ENCODE results near the gene RPS2. TPM values are rescaled to one million over a fixed set of nuclear protein-coding genes. Genes with fewer than 3 reads are reported as not detected.
A peak's percentile ranks its signal among the peaks of the same experiment; 100 is the strongest.

RPS2 gene
- total RNA-seq, 1 donor from 2014 or later = 1,490 TPM

GRCh38 chr16:1917665-1918350 lies 46.8 kb downstream of the RPS2 start:
- DNase-seq (peak; percentile 57), ATAC-seq (no peak)
- Histone ChIP-seq H3K9me3 (no peaks in the 10 kb centered on the region), H3K27me3 (peaks cover 84% of the 10 kb centered on the region), H3K4me3 (no peak overlapping the region), H3K27ac (no peak overlapping the region), H3K4me1 (peaks cover 5% of the 10 kb centered on the region), H3K36me3 (no peaks in the 10 kb centered on the region)
- TF ChIP-seq, protein P1, sequence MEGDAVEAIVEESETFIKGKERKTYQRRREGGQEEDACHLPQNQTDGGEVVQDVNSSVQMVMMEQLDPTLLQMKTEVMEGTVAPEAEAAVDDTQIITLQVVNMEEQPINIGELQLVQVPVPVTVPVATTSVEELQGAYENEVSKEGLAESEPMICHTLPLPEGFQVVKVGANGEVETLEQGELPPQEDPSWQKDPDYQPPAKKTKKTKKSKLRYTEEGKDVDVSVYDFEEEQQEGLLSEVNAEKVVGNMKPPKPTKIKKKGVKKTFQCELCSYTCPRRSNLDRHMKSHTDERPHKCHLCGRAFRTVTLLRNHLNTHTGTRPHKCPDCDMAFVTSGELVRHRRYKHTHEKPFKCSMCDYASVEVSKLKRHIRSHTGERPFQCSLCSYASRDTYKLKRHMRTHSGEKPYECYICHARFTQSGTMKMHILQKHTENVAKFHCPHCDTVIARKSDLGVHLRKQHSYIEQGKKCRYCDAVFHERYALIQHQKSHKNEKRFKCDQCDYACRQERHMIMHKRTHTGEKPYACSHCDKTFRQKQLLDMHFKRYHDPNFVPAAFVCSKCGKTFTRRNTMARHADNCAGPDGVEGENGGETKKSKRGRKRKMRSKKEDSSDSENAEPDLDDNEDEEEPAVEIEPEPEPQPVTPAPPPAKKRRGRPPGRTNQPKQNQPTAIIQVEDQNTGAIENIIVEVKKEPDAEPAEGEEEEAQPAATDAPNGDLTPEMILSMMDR (IDR thresholded peaks at IDR 0.05) = no peak
- intact Hi-C loops (cut with DNase I) = no loop called here

DNA sequence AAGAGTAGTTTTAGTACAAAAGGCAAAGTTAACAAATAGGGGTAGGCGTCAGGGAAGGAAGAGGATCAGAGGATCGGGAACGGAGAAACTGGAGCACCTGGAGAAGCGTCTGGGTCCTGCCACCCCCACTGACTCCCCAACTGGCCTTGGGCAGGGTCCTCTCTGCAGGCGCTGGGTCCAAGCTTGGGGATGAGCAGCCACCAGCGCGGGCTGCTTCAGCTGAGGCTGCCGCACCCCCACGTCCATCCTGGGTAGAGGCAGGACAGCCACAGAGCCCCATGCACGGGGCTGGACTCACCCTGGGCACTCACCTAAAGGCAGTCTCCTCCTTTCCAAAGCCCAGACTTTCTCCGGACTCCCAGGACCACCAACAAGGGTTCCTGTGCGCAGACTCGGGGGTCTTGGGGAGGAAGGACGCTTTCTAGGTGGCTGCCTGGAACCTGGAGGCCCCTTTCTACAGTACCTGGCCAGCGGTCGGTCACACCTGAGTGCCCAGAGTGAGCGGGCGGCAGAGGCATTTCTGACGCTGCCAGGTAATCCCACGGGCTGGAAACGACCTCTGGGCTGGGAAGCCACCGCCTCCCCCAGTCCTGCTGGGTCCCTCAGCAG lies 47.5 kb downstream of the RPS2 start:
- no peak for DNase-seq
- intact Hi-C loops (cut with DNase I) = no loop called here

DNA sequence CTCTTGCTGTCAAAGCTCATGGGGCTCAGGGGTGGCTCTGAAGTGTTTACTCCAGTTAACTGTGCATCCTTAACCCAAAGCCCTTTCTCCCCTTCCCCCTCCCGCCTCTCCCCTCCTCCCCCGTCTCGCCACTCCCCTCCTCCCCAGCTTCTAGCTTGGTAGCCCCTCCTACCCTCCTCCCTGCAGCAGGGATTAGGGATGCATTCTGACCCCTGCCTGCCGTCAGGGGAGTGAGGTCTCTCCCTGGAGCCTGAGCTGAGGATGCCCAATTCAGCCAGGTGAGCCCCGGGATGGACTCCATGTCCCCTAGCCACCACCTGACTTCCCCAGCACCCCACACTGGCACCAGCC lies 48.0 kb downstream of the RPS2 start:
- Histone ChIP-seq H3K27me3 (peaks cover 72% of the 10 kb centered on the region), H3K27ac (no peak overlapping the region), H3K4me3 (no peak overlapping the region), H3K36me3 (no peaks in the 10 kb centered on the region), H3K9me3 (no peaks in the 10 kb centered on the region), H3K4me1 (peaks cover 5% of the 10 kb centered on the region)
- ATAC-seq (no peak), DNase-seq (no peak)
- intact Hi-C loops (cut with DNase I) = no loop called here
- TF ChIP-seq, protein P1 (IDR thresholded peaks at IDR 0.05) = no peak

More for the DNA sequence above, 47.5 kb downstream of the RPS2 start:
- H3K36me3 ChIP-seq = no peaks in the 10 kb centered on the region
- TF ChIP-seq, protein P1 (IDR thresholded peaks at IDR 0.05) = no peak
- peaks cover 78% of the 10 kb centered on the region for H3K27me3 ChIP-seq
- H3K27ac ChIP-seq = no peak overlapping the region
- H3K9me3 ChIP-seq = no peaks in the 10 kb centered on the region
- H3K4me1 ChIP-seq = peaks cover 5% of the 10 kb centered on the region
- no peak for ATAC-seq
- no peak overlapping the region for H3K4me3 ChIP-seq

GRCh38 chr16:1915732-1916639 lies 48.6 kb downstream of the RPS2 start:
- peaks cover 66% of the 10 kb centered on the region for H3K27me3 ChIP-seq
- ATAC-seq (no peak), DNase-seq (no peak)
- no peak overlapping the region for H3K4me3 ChIP-seq
- peaks cover 5% of the 10 kb centered on the region for H3K4me1 ChIP-seq
- no peaks in the 10 kb centered on the region for H3K9me3 ChIP-seq
- H3K27ac ChIP-seq = no peak overlapping the region
- intact Hi-C loops (cut with DNase I) = no loop called here
- H3K36me3 ChIP-seq = no peaks in the 10 kb centered on the region
- TF ChIP-seq, protein P1 (IDR thresholded peaks at IDR 0.05) = no peak

- no peak overlapping the region for H3K4me3 ChIP-seq
- TF ChIP-seq, protein P1 (IDR thresholded peaks at IDR 0.05) = no peak
- no peaks in the 10 kb centered on the region for H3K9me3 ChIP-seq
- DNase-seq (no peak), ATAC-seq (no peak)
- intact Hi-C loops (cut with DNase I) = no loop called here
- no peaks in the 10 kb centered on the region for H3K36me3 ChIP-seq
- H3K4me1 ChIP-seq = peaks cover 5% of the 10 kb centered on the region
- H3K27me3 ChIP-seq = peaks cover 59% of the 10 kb centered on the region
- no peak overlapping the region for H3K27ac ChIP-seq
Observed at GRCh38 chr16:1914988-1915387, 49.6 kb downstream of the RPS2 start.

All from upper lobe of right lung (tissue), 1 donor.